K562 (cell line): ENCODE data around the gene ISG20L2. TPM values are rescaled to one million over a fixed set of nuclear protein-coding genes. Genes with fewer than 3 reads are reported as not detected.

Experiments
- BCL6 ChIP-seq: fragments of 250-450 bp; sonication (Bioruptor Pico); IDR thresholded peaks from 2 replicates; pipeline ENCODE4 v1.4.0; 2020
- EHMT2 ChIP-seq: fragments of 450-650 bp; IDR thresholded peaks from 2 replicates; pipeline ENCODE4 v1.6.1; 2018; ENCODE audit warnings: antibody characterized with exemption
- ESRRA ChIP-seq: fragments of 450-650 bp; IDR thresholded peaks from 2 replicates; pipeline ENCODE4 v1.6.1; 2014; ENCODE audit warnings: low read depth, mild to moderate bottlenecking, moderate library complexity, borderline replicate concordance
- GTF3C2 ChIP-seq: IDR thresholded peaks from 3 replicates; pipeline ENCODE4 v1.6.1; 2011; ENCODE audit warnings: borderline replicate concordance, mild to moderate bottlenecking, moderate library complexity; ENCODE audit not compliant: insufficient read length; ENCODE audit errors: extremely low read depth
- HINFP ChIP-seq: fragments of 450-650 bp; conservative IDR thresholded peaks from 2 replicates; pipeline ENCODE4 v1.6.1; 2016; ENCODE audit warnings: missing genetic modification characterization, low read depth, mild to moderate bottlenecking, control low read depth, missing compliant biosample characterization
- HMGN3 ChIP-seq: IDR thresholded peaks from 2 replicates; pipeline ENCODE4 v1.6.1; 2011; ENCODE audit warnings: borderline replicate concordance, low read depth, mild to moderate bottlenecking, mixed read lengths, low read length; ENCODE audit not compliant: insufficient read length; ENCODE audit errors: extremely low read depth
- IRF2 ChIP-seq: sonication (generic); formaldehyde crosslinking; IDR thresholded peaks from 2 replicates; pipeline ENCODE4 v1.8.1; 2022; ENCODE audit warnings: mild to moderate bottlenecking, missing genetic modification reagents
- JUND ChIP-seq, 2 experiments: IDR thresholded peaks; 2 replicates in 1 of 2; 3 replicates in 1 of 2; pipeline ENCODE4 v1.6.1; 2011; ENCODE audit warnings: borderline replicate concordance in 2 of 2, low read depth in 2 of 2, low read length in 2 of 2, improper control_type of control experiment in 1 of 2, missing biosample characterization in 1 of 2, missing genetic modification characterization in 1 of 2, missing genetic modification reagents in 1 of 2
- KLF1 ChIP-seq: fragments of 450-650 bp; IDR thresholded peaks from 2 replicates; pipeline ENCODE4 v1.6.1; 2016; ENCODE audit warnings: missing genetic modification characterization, missing compliant biosample characterization
- KLF16 ChIP-seq: IDR thresholded peaks from 2 replicates; pipeline ENCODE4 v1.6.1; 2016; ENCODE audit warnings: antibody characterized with exemption
- MAFG ChIP-seq: fragments of 450-650 bp; conservative IDR thresholded peaks from 2 replicates; pipeline ENCODE4 v1.6.1; 2016; ENCODE audit warnings: missing genetic modification characterization, missing compliant biosample characterization
- MED1 ChIP-seq: sonication (generic); formaldehyde crosslinking; IDR thresholded peaks from 2 replicates; pipeline ENCODE4 v1.8.1; 2023; ENCODE audit warnings: missing genetic modification reagents, borderline replicate concordance
- MEIS2 ChIP-seq: fragments of 450-650 bp; IDR thresholded peaks from 2 replicates; pipeline ENCODE4 v1.6.1; 2014; ENCODE audit warnings: mild to moderate bottlenecking; ENCODE audit not compliant: partially characterized antibody
- MTA1 ChIP-seq: fragments of 450-650 bp; IDR thresholded peaks from 2 replicates; pipeline ENCODE4 v1.6.1; 2017; ENCODE audit warnings: borderline replicate concordance
- NR1H2 ChIP-seq: sonication (generic); formaldehyde crosslinking; IDR thresholded peaks from 2 replicates; pipeline ENCODE4 v1.4.0; 2020; ENCODE audit warnings: mild to moderate bottlenecking, missing genetic modification reagents
- POLR2G ChIP-seq: fragments of 200-400 bp; formaldehyde crosslinking; IDR thresholded peaks from 2 replicates; pipeline ENCODE4 v1.6.1; 2017; ENCODE audit warnings: low read depth, mild to moderate bottlenecking, antibody characterized with exemption, low read length, moderate library complexity
- TSC22D4 ChIP-seq: fragments of 450-650 bp; IDR thresholded peaks from 2 replicates; pipeline ENCODE4 v1.6.1; 2016; ENCODE audit warnings: missing genetic modification characterization, missing biosample characterization, control low read depth
- ZNF586 ChIP-seq: fragments of 450-650 bp; formaldehyde crosslinking; conservative IDR thresholded peaks from 2 replicates; pipeline ENCODE4 v1.4.0; 2020; ENCODE audit warnings: mild to moderate bottlenecking, moderate library complexity
- polyA plus RNA-seq, 8 experiments: library from polyadenylated mRNA; depleted of rRNA in 4 of 8; stranded (reverse) in 5 of 8; unstranded in 3 of 8; fragments of >200 nt; fragmentation: Nextera tagmentation in 2 of 8; fragmentation: Illumina TruSeq in 1 of 8; extraction: Ambion mirVana in 2 of 8; extraction: Trizol in 1 of 8; gene quantifications; 2 replicates each; pipeline versions ENCODE4 v1.2.1 to v1.2.3, GENCODE V29; 2011 to 2014; ENCODE audit warnings: inconsistent platforms in 1 of 8, missing spikeins in 1 of 8
- total RNA-seq, 7 experiments: library from RNA; depleted of rRNA in 6 of 7; stranded (reverse); fragments of >200 nt in 6 of 7; fragmentation: Illumina TruSeq in 2 of 7; extraction: Trizol in 2 of 7; gene quantifications; 2 replicates each; pipeline versions ENCODE4 v1.2.1 to v1.2.3, GENCODE V29; 2011 to 2021; ENCODE audit warnings: low replicate concordance in 1 of 7
- TF ChIP-seq, protein P1 (sequence below): fragments of 450-650 bp; IDR thresholded peaks from 2 replicates; pipeline ENCODE4 v1.6.1; 2016
- TF ChIP-seq, protein P2 (sequence below): fragments of 450-650 bp; IDR thresholded peaks from 2 replicates; pipeline ENCODE4 v1.7.0; 2016; ENCODE audit warnings: borderline replicate concordance

ISG20L2 gene
- total and polyA plus RNA-seq, 9 of the 15 experiments (the other 6 are each of a cell fraction or from before 2014, with no cell fraction given), result 21.3 to 130 (median 50.3) TPM

DNA sequence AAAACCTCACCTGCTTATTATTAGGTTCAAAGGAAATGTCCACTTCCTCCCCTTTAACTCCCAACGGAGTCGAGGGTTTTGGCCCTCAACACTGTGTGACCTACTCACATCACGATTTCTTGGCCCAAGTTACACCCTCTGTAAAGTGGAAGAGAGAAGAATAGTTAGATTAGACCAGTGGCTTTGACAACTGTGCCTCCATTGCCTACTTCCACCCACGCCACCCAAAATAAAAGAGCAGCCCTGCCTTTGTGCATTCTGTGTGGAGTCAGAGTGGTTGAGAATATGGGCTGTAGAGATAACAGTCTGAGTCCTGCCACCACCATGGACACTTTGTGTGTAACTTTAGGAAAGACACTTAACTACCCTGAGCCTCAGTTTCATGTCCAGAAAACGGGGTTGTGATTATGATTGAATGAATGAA is 27.0 kb upstream of the ISG20L2 start (continued):
- no peak for TF ChIP-seq NR1H2 (CRISPR knock-in tag)
- TF ChIP-seq MTA1, result 0 out of 2 replicates have a peak, but pooled peaks have one; percentile 21
- TF ChIP-seq, protein P1, sequence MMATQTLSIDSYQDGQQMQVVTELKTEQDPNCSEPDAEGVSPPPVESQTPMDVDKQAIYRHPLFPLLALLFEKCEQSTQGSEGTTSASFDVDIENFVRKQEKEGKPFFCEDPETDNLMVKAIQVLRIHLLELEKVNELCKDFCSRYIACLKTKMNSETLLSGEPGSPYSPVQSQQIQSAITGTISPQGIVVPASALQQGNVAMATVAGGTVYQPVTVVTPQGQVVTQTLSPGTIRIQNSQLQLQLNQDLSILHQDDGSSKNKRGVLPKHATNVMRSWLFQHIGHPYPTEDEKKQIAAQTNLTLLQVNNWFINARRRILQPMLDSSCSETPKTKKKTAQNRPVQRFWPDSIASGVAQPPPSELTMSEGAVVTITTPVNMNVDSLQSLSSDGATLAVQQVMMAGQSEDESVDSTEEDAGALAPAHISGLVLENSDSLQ, result no peak
- TF ChIP-seq MAFG (tag), result no peak
- no peak for TF ChIP-seq TSC22D4
- TF ChIP-seq KLF16, result no peak
- TF ChIP-seq KLF1, result no peak
- no peak for TF ChIP-seq IRF2 (CRISPR knock-in tag)
- no peak for TF ChIP-seq MEIS2
- TF ChIP-seq HMGN3, result no peak
- TF ChIP-seq BCL6 (CRISPR knock-in tag), result no peak
- TF ChIP-seq EHMT2, result no peak
- no peak for TF ChIP-seq GTF3C2
- TF ChIP-seq, protein P2, sequence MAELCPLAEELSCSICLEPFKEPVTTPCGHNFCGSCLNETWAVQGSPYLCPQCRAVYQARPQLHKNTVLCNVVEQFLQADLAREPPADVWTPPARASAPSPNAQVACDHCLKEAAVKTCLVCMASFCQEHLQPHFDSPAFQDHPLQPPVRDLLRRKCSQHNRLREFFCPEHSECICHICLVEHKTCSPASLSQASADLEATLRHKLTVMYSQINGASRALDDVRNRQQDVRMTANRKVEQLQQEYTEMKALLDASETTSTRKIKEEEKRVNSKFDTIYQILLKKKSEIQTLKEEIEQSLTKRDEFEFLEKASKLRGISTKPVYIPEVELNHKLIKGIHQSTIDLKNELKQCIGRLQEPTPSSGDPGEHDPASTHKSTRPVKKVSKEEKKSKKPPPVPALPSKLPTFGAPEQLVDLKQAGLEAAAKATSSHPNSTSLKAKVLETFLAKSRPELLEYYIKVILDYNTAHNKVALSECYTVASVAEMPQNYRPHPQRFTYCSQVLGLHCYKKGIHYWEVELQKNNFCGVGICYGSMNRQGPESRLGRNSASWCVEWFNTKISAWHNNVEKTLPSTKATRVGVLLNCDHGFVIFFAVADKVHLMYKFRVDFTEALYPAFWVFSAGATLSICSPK, result no peak
- no peak for TF ChIP-seq ZNF586 (CRISPR knock-in tag)
- TF ChIP-seq MED1 (CRISPR knock-in tag), result no peak
- TF ChIP-seq ESRRA, result no peak
- no peak for TF ChIP-seq POLR2G
- TF ChIP-seq JUND (IDR thresholded peaks at IDR 0.05; ENCODE audit: borderline replicate concordance, low read depth, low read length), result no peak
- peak; percentile 67; the same call in 2 of the 3 replicates for TF ChIP-seq JUND (tag; IDR thresholded peaks at IDR 0.05; ENCODE audit: borderline replicate concordance, low read depth, low read length)
- TF ChIP-seq HINFP (tag), result peak; percentile 65; the same call in 1 of the 2 replicates
